ENCODE data around the gene GABRA6. TPM values are rescaled to one million over a fixed set of nuclear protein-coding genes. Genes with fewer than 3 reads are reported as not detected.
"Not testable (repeated sequence)": the region's sequence is repeated elsewhere in the genome, so short reads cannot be mapped to it uniquely, and the experiment has no call there.

The GABRA6 gene
- total RNA-seq = not detected in 2 replicates
- polyA plus RNA-seq (2012) = not detected

DNA sequence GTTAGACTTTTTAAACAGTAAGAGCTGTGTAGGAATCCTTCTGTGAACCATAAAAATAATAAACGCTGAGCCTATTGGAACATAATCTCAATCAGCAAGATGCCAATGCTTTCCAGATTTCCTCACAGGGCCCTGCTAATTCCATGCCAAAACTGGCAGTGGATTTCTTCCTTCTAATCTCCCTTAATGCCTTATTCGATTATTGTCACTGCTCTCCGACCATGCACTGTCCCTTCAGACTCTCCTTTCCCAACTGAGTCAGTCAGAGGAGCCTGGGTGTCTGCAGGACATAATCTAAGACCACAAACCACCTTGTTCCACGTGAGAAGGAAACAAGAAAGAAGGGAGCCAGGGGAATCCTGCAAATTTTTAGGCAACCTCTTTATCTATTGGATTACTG is at the start of gene GABRA6:
GABRA6 (plus strand) TSS at position 261 of the 400 bp plus-strand sequence. CDS start 269 bp downstream, outside the sequence.
- DNase-seq (ENCODE audit: low read depth) = no peak

DNA sequence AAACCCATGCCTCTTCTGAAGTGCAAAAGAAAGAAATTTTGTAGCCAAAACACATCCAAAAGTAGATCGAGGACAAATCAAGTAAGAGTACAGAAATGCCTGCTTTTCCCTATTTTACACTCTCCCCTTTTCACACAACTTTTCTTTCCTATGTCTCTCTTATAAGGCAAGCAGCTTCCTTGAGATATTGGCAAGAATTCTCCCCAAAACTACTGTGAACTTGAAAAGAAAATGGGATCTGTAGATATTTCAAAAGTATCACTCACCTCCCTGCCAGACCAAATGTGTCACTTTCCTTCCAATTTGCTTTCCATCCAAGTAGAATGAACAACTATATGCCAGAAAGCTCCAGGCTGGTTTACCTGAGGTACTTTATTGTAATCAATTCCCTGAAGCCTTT is 47.9 kb upstream of the GABRA6 start:
- no peak for DNase-seq (ENCODE audit: low read depth)

DNA sequence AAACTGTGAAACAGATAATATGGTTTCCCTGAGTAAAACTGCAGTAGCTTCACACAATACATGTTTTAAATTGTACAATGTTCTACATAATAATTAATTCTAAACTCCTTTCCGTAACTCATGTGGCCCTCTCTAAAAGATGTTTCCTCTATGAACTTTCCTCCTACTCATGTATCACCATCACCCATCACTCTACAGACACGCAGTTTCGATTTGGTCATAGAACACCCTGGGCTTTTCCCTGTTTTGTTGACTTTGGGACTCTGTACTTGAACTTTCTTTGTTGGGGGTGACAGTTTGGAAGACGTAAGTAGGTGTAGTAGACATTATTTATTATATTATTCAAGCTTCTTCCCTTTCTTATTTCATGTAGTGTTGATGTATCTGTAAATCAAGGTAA is 44.1 kb upstream of the GABRA6 start:
- DNase-seq (ENCODE audit: low read depth) = no peak

DNA sequence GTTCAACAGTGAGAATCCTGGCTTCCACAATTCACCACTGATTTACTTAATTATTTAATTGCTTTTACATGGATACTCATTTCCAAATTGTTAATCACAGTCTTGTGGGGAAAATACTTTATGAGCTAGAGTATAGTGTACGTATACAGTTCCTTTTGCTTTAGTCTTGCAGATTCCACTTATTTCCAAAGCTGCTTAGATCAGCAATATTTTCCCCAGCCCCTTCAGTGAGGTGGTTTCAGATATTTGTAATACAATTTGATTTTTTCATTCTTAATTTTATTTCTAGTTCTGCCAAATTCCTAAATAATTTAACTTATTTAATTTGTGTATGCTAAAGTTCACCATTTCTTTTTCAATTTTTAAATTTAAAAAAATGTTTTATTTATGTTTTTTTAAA is 40.3 kb upstream of the GABRA6 start:
- DNase-seq (ENCODE audit: low read depth) = no peak

DNA sequence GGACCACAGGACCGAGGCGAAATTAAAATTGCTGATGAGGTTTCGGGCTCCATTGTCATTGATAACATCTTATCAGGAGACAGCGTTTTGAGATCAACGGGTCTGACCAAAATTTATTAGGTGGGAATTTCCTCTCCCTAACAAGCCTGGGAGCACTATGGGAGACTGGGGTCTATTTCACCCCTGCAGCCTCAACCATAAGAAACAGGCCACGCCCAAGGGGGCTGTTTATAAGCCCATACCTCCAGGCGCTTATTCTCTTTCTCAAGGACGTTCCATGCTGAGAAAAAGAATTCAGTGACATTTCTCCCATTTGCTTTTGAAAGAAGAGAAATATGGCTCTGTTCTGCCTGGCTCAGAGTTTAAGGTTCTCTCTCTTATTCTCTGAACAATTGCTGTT is 33.6 kb upstream of the GABRA6 start:
- DNase-seq (ENCODE audit: low read depth) = not testable (repeated sequence)

DNA sequence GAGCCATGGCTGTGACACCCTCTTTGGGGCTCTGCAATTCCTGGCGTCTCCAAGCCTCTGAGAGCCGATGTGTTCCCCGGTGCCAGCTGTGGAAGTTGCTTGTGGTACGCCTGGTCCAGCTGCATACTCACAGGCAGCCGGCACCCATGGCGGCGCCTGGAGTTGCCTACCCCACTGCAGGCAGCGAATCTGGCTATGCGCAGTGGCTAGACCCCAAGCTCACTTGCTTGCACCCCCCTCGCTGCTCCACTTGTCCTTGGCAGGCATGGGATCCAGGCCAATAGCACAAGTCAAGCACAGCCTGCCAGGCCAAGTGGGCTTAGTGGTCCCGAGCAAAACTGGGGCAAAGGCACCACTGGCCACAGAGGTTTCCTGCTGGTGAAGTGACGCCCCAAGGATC is 24.7 kb upstream of the GABRA6 start:
- DNase-seq (ENCODE audit: low read depth) = no peak

DNA sequence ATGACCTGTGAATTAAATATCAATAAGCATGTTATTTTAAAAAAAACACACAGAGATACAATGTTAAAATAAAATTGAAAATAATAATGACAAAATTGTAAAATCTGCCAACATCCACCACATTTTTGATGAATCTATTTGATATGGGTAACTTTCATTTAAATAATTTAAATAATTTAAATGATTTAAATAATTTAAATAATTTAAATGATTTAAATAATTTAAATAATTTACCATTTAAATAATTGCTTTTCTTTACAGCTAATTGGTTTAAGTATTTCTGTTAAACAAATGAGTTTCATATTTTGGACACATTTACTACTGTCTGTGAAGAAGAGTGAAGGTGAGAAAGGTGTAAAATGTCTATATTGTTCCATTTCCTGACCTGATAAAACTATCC is 22.1 kb upstream of the GABRA6 start:
- DNase-seq (ENCODE audit: low read depth) = no peak

DNA sequence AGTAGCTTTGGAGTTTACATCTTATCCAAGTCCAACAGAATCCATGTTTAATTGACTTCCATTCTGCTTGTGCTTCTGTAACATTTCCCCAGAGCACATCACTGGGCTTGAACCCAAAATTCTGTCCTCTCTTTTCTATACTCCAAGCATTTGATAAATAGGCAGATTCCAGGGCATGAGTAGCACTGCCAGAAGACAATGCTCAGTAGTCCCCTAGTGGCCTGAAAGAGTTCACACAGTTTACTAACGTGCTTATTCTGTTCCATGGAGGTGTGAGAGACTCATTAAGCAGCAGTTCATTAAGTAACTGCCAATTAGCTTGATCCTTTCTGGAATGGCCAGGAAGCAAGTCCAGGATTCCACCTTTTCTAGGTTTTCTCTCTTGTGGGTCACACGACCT is 9.4 kb upstream of the GABRA6 start:
- DNase-seq (ENCODE audit: low read depth) = no peak

DNA sequence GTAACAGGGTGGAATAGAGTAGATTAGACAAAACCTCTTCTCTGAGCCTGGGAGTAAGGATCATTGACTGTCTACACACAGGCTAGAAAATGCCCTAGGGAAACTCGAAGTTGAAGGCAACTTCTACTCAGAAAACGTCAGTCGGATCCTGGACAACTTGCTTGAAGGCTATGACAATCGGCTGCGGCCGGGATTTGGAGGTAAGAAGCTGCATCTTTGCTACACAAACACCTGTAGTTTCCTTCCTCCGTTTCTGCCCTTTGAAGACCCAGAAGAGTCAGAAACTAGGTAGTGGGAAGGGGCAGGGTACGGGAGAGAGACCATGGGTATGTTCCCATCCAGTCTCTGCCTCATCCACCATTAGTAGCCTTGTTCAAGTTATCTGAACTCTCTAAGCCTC is 628 bp downstream of the GABRA6 start:
- no peak for DNase-seq (ENCODE audit: low read depth)

DNA sequence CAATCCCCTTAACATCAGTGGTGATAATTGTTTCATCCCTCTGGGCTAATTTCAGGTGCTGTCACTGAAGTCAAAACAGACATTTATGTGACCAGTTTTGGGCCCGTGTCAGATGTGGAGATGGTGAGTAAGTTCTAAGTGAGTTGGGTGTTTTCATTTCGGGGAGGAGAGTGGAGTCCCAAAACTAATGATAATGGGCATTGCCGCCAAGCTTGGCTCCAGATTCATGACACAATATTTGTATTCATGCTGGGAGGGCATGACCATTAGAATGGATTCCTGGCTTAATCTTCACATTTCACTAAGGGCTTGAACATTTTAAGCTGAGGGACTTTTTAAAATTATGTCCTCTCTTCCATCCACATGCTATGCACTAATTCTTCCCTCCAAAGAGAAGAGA is 1.4 kb downstream of the GABRA6 start:
- DNase-seq (ENCODE audit: low read depth) = no peak

DNA sequence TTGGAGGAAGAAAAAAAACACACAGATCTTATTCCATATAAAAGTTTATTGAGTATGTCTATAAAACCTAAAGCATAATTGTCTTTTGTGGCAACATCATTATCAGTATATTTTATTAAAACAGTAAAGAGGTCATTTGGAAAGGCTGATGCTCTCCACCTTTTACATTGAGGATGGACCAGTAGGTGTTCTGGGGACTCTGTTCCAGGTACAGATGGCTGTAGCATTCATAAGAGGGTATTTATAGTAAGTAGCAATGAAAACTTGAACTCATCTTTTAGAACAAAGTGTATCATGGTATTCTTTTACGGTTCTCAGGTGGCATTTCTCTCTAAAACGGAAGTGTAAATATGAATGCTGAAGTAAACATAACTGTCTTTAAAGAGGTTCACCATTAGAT is 1.8 kb downstream of the GABRA6 start:
- no peak for DNase-seq (ENCODE audit: low read depth)

DNA sequence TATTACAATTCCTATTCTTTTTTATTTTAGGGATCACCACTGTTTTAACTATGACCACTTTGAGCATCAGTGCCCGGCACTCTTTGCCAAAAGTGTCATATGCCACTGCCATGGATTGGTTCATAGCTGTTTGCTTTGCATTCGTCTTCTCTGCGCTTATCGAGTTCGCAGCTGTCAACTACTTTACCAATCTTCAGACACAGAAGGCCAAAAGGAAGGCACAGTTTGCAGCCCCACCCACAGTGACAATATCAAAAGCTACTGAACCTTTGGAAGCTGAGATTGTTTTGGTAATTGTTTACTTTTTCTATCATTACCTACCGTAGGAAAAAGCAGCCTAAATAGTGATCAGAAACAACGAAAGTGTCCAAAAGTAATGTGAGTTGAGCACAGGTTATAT is 6.4 kb downstream of the GABRA6 start:
- no peak for DNase-seq (ENCODE audit: low read depth)

DNA sequence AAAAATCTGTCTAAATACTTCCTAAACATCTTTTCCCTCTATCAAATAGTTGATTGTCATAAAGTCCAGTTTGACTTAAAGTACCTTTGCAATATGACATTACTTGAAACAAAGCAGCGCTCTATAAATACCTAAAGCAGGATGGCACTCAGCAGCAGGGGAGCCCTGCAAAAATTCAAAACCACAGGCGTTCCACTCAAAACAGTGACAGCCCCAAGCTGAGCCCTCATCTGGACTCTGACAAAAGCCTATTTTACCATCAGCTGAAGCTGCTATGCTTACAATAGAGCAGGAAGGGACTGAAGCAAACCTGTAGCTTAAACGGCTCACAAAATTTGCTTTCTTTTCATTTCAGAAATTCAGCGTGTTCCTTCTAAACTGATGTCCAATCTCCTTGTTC is 11.5 kb downstream of the GABRA6 start:
- no peak for DNase-seq (ENCODE audit: low read depth)

DNA sequence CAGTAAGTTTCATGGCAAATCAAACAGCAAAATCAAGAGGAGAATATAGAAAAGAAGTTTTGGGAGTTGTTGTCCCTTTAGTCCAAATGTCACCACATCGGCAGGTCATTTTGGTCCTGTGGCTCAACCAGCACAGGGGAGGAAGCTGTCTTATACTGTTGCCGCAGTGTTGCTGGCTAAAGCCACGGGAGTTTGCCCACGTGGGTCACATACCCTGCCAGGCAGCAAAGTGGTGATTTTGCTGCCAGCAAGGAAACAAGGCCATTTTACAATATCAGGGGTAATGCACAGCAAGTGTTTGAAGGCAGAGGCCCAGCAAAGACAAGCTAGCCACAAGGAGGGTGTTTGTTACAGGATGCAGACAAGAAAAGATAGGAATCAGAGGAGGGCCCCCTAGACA is 14.5 kb downstream of the GABRA6 start:
- DNase-seq (ENCODE audit: low read depth) = no peak

DNA sequence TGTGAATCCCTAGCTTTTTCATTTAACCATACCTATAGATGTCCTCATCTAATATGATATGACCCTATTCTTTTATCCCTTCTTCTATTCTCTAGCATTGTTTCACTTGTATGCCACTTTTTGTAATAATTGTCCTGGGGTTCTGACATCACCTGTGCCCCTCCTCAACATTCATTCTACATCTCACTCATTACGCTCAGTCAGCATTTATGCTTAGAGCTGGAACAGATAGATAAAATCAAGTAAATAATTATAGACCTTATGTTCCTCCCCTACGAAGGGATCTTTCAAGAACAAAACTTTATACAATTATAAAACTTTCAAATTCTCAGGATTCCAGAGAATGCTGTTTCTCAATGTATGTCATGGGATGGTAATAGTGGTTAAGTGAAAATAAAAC is 18.0 kb downstream of the GABRA6 start:
- no peak for DNase-seq (ENCODE audit: low read depth)

DNA sequence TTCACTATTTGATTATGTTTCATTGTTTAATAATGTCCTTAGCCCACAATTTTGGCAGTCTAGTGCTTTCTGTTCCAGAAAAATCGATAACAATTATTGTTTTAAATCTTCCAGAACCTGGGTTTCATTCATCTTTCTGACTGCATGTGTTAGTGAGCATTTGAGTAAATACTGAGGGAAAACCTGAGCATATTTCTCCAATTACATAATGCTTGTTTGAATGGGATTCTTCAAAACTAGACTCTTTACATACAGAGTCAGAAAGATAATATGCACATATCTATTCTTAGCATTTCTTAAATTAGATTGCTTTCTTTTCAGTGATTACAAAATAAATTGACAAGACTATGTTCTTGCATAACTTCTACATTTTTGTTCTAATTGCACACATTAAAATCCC is 21.9 kb downstream of the GABRA6 start:
- DNase-seq (ENCODE audit: low read depth) = no peak

DNA sequence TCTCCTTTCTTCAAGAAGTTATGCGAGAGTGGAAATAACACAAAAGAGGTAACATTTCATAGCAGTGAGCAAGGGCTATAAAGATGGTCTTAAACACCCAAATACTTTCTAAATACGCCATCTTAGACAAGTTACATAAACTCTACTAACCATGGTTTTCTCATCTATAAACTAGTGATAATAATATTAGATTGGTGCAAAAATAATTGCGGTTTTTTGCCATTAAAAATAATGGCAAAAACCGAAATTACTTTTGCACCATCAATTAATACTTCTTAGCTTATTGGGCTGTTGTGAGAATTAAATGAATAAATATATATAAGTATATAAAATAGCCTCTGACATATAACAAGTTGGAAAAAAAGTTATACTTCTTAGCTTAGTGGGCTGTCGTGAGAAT is 23.7 kb downstream of the GABRA6 start:
- DNase-seq (ENCODE audit: low read depth) = no peak

DNA sequence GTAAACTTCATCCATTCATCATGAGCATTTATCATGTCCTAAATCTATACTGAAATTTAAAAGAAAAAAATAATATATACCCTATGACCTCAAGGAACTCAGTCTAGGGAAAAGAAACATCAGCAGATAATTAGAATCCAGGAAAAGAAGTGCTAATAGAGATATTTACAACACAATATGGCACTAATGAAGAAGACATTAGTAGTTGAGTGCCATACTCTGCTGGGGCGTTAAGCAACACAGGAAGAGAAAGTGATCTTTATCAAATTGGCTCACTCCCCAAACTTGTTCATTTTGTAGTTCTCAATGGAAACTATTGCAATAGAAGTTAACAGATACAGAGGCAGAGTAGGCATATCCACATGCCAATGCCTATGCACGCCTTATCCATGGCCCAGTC is 27.5 kb downstream of the GABRA6 start:
- no peak for DNase-seq (ENCODE audit: low read depth)

DNA sequence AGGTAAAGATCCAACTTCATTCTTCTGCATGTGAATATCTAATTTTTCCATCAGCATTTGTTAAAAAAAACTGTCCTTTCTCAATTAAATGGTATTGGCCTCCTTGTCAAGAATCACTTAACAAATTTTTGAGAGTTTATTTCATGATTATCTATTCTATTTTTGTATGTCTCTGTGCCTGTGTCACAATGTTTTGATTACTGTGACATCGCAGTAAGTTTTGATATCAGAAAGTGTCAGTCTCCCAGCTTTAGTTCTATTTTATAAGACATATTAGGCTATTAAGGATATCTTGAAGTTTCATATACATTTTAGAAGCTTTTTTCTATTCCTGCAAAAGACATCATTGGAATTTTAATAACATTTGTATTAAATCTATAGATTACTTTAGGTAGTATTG is 33.6 kb downstream of the GABRA6 start:
- DNase-seq (ENCODE audit: low read depth) = no peak

DNA sequence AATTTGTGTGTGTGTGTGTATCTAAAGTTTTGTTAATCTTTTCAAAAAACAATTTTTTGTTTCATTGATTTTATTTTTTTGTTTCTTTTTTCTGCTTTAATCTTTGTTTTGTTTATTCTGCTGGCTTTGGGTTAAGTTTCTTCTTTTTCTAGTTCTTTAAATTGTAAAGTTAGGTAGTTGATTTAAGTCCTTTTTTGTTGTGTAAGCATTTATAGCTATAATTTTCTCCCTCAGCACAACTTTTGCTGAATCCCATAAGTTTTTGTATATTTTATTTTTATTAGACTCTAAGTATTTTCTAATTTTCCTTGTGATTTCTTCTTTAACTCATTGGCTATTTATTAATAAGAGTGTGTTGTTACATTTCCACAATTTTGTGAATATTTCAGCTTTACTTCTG is 34.9 kb downstream of the GABRA6 start:
- no peak for DNase-seq (ENCODE audit: low read depth)

DNA sequence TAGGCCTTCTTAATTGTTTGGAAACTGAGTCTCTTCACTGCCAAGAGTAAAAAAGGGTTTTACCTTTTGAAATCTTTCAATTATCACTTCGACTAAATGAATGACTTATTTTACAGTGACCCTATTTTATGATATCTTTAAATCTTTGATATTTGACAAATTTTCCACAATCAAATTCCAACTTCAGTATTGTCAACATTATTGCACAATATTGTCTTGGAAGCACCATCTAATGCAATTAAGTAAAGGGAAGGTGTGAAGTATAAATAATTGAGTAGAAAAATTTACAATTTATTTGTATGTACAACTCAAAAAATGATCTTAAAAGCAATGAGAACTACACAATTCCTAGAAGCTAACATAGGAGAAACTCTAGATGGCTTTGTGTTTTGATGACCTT is 49.2 kb downstream of the GABRA6 start:
- no peak for DNase-seq (ENCODE audit: low read depth)

DNA sequence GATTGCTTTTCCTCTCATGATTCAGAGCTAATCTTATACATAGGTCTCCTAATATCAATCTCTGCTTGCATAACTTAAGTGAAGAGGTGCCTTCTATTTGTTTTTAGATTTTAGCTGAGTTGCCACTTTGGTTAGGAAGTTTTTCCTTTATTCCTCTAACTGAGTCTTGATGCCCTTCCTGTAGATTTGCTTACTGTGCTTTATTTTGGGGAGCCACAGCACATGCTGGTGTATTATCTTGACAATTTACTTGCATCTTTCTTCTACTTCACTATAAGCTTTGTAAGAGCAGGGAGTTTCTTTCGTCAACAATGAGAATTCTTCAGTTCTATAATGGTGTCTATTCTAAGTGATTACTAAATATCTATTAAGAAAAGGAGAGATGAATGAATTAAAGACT is 54.9 kb downstream of the GABRA6 start:
- DNase-seq (ENCODE audit: low read depth) = no peak

DNA sequence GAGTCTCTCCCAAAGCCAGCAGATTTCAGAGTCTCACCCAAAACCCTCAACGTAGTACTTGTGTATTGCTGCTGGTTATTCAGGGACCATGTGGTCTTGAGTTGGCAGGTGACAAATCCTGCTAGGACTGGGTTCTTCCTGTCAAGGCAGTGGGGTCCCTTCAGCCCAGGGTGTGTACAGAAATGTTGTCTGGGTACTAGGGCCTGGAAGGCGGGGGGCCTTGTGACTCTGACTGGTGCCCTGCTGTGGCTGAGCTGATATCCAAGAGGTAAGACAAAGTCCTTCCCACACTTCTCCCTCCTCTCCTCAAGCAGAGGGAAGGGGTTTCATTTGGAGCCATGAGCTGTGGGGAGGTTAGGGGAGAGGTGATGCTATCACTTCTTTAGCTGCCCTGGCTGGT is 58.8 kb downstream of the GABRA6 start:
- no peak for DNase-seq (ENCODE audit: low read depth)

DNA sequence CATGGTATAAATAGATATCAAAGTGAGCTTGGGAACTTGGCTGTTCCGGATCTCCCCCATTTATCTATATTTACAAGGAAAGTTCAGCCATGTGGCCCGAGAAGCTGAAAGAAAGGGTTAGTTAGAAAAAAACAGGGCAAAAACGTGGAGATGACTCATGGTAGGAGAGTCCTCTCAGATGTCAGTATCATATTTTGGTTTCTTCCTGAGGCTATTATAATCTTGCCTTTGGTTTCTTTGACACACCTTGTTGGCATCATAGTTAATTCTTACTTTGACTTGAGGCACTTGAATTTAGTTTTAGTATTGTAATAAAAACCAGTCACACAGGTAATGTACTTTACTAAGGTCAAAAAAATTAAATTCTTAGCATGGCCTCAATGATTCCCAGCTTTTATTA is 59.9 kb downstream of the GABRA6 start:
- DNase-seq (ENCODE audit: low read depth) = no peak

DNA sequence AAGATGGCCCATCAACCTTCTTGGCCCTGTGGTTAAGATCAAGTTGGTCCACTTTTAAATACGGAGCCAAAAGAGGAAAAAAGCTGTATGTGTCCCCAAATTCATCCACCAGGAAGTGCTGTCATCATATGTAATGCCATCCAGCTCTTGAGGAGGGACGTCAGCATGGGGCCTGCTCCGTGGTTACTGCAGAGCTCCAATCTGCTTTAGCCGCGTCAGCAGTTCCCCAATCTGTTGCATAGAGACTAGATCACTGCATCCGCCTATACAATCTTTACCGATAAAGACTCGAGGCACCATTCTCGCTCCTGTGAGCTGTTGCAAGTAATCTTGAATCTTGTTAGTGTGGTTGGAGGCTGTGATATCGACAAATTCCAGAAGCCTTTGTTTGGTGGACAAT is 65.7 kb downstream of the GABRA6 start:
- no peak for DNase-seq (ENCODE audit: low read depth)
